ENCODE results near the gene ADORA2A.

Gene ADORA2A

GRCh38 chr22:24413271-24413670 lies 14.1 kb upstream of the ADORA2A start:
- TF ChIP-seq NFRKB (IDR thresholded peaks at IDR 0.05) (no peak), TARDBP (IDR thresholded peaks at IDR 0.05) (no peak), SP1 (IDR thresholded peaks at IDR 0.05) (no peak), ELF4 (IDR thresholded peaks at IDR 0.05) (no peak), ARNT (IDR thresholded peaks at IDR 0.05) (no peak), BHLHE40 (IDR thresholded peaks at IDR 0.05; ENCODE audit: borderline replicate concordance) (no peak), SUZ12 (IDR thresholded peaks at IDR 0.05) (no peak), FOXA1 (IDR thresholded peaks at IDR 0.05) (no peak), HDGF (IDR thresholded peaks at IDR 0.05; ENCODE audit: borderline replicate concordance) (no peak), L3MBTL2 (conservative IDR thresholded peaks at IDR 0.05) (no peak), FOXM1 (IDR thresholded peaks at IDR 0.05; ENCODE audit: borderline replicate concordance) (no peak), ZNF384 (IDR thresholded peaks at IDR 0.05) (no peak), FOXK2 (IDR thresholded peaks at IDR 0.05) (no peak), PKNOX1 (IDR thresholded peaks at IDR 0.05) (no peak), LEF1 (IDR thresholded peaks at IDR 0.05; ENCODE audit: borderline replicate concordance) (no peak), CTBP1 (IDR thresholded peaks at IDR 0.05; ENCODE audit: borderline replicate concordance) (no peak)
- ChIA-PET CTCF (no interaction called here), POLR2A (no interaction called here)
- no peak for DNase-seq (ENCODE audit: extremely low spot score)

DNA sequence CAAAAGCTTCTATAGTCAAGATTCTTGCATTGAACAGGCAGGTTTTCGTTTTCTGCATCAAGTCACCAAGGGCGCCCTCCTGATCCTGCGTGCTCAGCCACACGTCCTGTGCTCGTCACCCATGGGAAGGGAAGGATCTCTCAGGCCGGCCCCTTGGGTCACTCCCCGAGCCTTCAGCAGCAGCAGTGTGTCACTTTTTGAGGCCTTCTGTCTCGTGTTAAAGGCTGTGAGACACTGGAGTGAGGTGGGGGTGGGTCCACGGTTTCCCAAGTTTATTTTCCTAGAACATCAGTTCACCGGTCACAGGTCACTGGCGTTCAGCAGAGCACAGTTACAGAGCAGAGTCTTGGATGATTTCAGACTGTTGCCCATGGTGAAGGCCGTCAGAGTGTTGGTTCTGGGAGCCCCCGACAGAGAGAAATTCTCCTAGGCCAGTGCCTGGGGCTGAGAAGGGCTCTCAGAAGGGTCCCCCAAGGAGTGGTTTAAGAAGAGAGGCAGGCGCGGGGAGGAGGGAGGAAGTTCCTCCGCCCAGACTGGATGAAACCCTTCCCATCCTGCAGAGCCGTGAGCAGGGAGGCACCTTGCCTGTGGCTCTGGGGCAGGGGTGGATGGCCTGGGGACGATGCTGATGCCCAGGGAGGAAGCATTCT lies 13.5 kb upstream of the ADORA2A start:
- CTCF ChIA-PET = no interaction called here
- POLR2A ChIA-PET = no interaction called here
- TF ChIP-seq SUZ12 (IDR thresholded peaks at IDR 0.05) (no peak), CTBP1 (IDR thresholded peaks at IDR 0.05; ENCODE audit: borderline replicate concordance) (no peak), BHLHE40 (IDR thresholded peaks at IDR 0.05; ENCODE audit: borderline replicate concordance) (no peak), ARNT (IDR thresholded peaks at IDR 0.05) (no peak), HDGF (IDR thresholded peaks at IDR 0.05; ENCODE audit: borderline replicate concordance) (no peak), SP1 (IDR thresholded peaks at IDR 0.05) (no peak), ELF4 (IDR thresholded peaks at IDR 0.05) (no peak), NFRKB (IDR thresholded peaks at IDR 0.05) (no peak), FOXA1 (IDR thresholded peaks at IDR 0.05) (no peak), PKNOX1 (IDR thresholded peaks at IDR 0.05) (no peak), FOXM1 (IDR thresholded peaks at IDR 0.05; ENCODE audit: borderline replicate concordance) (no peak), TARDBP (IDR thresholded peaks at IDR 0.05) (no peak), LEF1 (IDR thresholded peaks at IDR 0.05; ENCODE audit: borderline replicate concordance) (no peak), L3MBTL2 (conservative IDR thresholded peaks at IDR 0.05) (no peak), FOXK2 (IDR thresholded peaks at IDR 0.05) (no peak), ZNF384 (IDR thresholded peaks at IDR 0.05) (no peak)
- DNase-seq (ENCODE audit: extremely low spot score) = no peak

GRCh38 chr22:24414523-24414922 lies 12.9 kb upstream of the ADORA2A start:
- no peak for DNase-seq (ENCODE audit: extremely low spot score)
- TF ChIP-seq ELF4 (IDR thresholded peaks at IDR 0.05) = no peak
- TF ChIP-seq CTBP1 (IDR thresholded peaks at IDR 0.05; ENCODE audit: borderline replicate concordance) = no peak
- no peak for TF ChIP-seq L3MBTL2 (conservative IDR thresholded peaks at IDR 0.05)
- TF ChIP-seq HDGF (IDR thresholded peaks at IDR 0.05; ENCODE audit: borderline replicate concordance) = no peak
- no peak for TF ChIP-seq ARNT (IDR thresholded peaks at IDR 0.05)
- TF ChIP-seq FOXA1 (IDR thresholded peaks at IDR 0.05) = no peak
- TF ChIP-seq PKNOX1 (IDR thresholded peaks at IDR 0.05) = no peak
- no peak for TF ChIP-seq SUZ12 (IDR thresholded peaks at IDR 0.05)
- TF ChIP-seq FOXM1 (IDR thresholded peaks at IDR 0.05; ENCODE audit: borderline replicate concordance) = no peak
- no peak for TF ChIP-seq ZNF384 (IDR thresholded peaks at IDR 0.05)
- no peak for TF ChIP-seq SP1 (IDR thresholded peaks at IDR 0.05)
- no peak for TF ChIP-seq NFRKB (IDR thresholded peaks at IDR 0.05)
- POLR2A ChIA-PET = no interaction called here
- CTCF ChIA-PET = no interaction called here

GRCh38 chr22:24414984-24415945 lies 12.1 kb upstream of the ADORA2A start:
- no peak for TF ChIP-seq PKNOX1 (IDR thresholded peaks at IDR 0.05)
- TF ChIP-seq ELF4 (IDR thresholded peaks at IDR 0.05) = no peak
- no peak for TF ChIP-seq ARNT (IDR thresholded peaks at IDR 0.05)
- no peak for TF ChIP-seq HDGF (IDR thresholded peaks at IDR 0.05; ENCODE audit: borderline replicate concordance)
- TF ChIP-seq TARDBP (IDR thresholded peaks at IDR 0.05) = no peak
- no peak for TF ChIP-seq NFRKB (IDR thresholded peaks at IDR 0.05)
- TF ChIP-seq LEF1 (IDR thresholded peaks at IDR 0.05; ENCODE audit: borderline replicate concordance) = no peak
- TF ChIP-seq CTBP1 (IDR thresholded peaks at IDR 0.05; ENCODE audit: borderline replicate concordance) = no peak
- no peak for TF ChIP-seq FOXM1 (IDR thresholded peaks at IDR 0.05; ENCODE audit: borderline replicate concordance)
- no peak for TF ChIP-seq SUZ12 (IDR thresholded peaks at IDR 0.05)
- no peak for TF ChIP-seq BHLHE40 (IDR thresholded peaks at IDR 0.05; ENCODE audit: borderline replicate concordance)
- no peak for TF ChIP-seq L3MBTL2 (conservative IDR thresholded peaks at IDR 0.05)
- ChIA-PET CTCF (interaction anchor here (1.3 kb wide), 1 partner anchor 107 kb away, joined by 4 read pairs; no protein-coding TSS in a partner anchor), POLR2A (no interaction called here)
- no peak for DNase-seq (ENCODE audit: extremely low spot score)
